GM12878 (cell line): ENCODE data around the gene FGGY. TPM values are rescaled to one million over a fixed set of nuclear protein-coding genes. Genes with fewer than 3 reads are reported as not detected.

Source experiments
- ATAC-seq: fragments of 200-7000 bp; cut with Tn5 transposase; 3 replicates; pipeline ENCODE4 v1.9.1; 2020; ENCODE audit warnings: mild to moderate bottlenecking, moderate library complexity
- BruUV-seq: library from RNA; stranded (reverse); fragments of 400-500 nt; replicated peaks from 2 replicates; lab custom pipeline; 2021; lab: Mats Ljungman, UMichigan
- CTCF ChIA-PET: fragments of 300-600 bp; sonication (Branson Sonifier 250); formaldehyde crosslinking; extraction: SDS; loops from one replicate; lab custom pipeline; 2021; ENCODE audit warnings: inconsistent platforms; lab: Yijun Ruan, JAX
- POLR2A ChIA-PET: fragments of 350-600 bp; formaldehyde crosslinking; extraction: SDS; loops from one replicate; lab custom pipeline; 2021; ENCODE audit warnings: inconsistent platforms; lab: Charles Lee
- RAD21 ChIA-PET: fragments of 300-600 bp; sonication (Branson Sonifier 250); formaldehyde crosslinking; loops from one replicate; lab custom pipeline; 2023; ENCODE audit warnings: antibody characterized with exemption; ENCODE audit not compliant: unreplicated experiment; lab: Charles Lee
- SMC1A ChIA-PET: fragments of 300-600 bp; sonication (Branson Sonifier 250); formaldehyde crosslinking; loops from one replicate; lab custom pipeline; 2023; ENCODE audit not compliant: unreplicated experiment, uncharacterized antibody; lab: Charles Lee
- DNase-seq: peaks from one replicate; pipeline ENCODE4 v3.0.0-alpha.2; 2011; ENCODE audit warnings: low read depth, low spot score
- FAIRE-seq: peaks from 3 replicates; lab custom pipeline; 2011; peaks lifted over from hg19 to GRCh38; lab: Jason Lieb, UNC
- H2AFZ ChIP-seq: 2 replicates; pipeline ENCODE4 v1.6.0; 2011; ENCODE audit warnings: low read depth, low read length, control low read depth; ENCODE audit not compliant: control insufficient read depth
- H3K27ac ChIP-seq: 2 replicates; pipeline ENCODE4 v1.5.1; 2011; ENCODE audit warnings: control low read depth; ENCODE audit not compliant: control insufficient read depth, insufficient read depth
- H3K27me3 ChIP-seq, 2 experiments: replicated peaks in 1 of 2; 2 replicates each; pipeline versions ENCODE4 v1.6.0 to v1.6.1; 2011; ENCODE audit warnings: low read length in 1 of 2; ENCODE audit not compliant: control insufficient read depth in 2 of 2, insufficient read depth in 2 of 2
- H3K36me3 ChIP-seq, 2 experiments: 2 replicates each; pipeline ENCODE4 v1.5.1; 2011; ENCODE audit warnings: low read length in 1 of 2; ENCODE audit not compliant: control insufficient read depth in 2 of 2, insufficient read depth in 2 of 2
- H3K4me1 ChIP-seq: 2 replicates; pipeline ENCODE4 v1.6.1; 2011; ENCODE audit warnings: mild to moderate bottlenecking, low read length, moderate library complexity, mixed read lengths; ENCODE audit not compliant: control insufficient read depth, insufficient read depth
- H3K4me2 ChIP-seq: 2 replicates; pipeline ENCODE4 v1.6.0; 2011; ENCODE audit warnings: control low read depth; ENCODE audit not compliant: control insufficient read depth, insufficient read depth
- H3K4me3 ChIP-seq: fragments of 200-600 bp; sonication (generic); 2 replicates; pipeline ENCODE4 v1.5.1; 2016
- H3K79me2 ChIP-seq: 2 replicates; pipeline ENCODE4 v1.6.0; 2011; ENCODE audit warnings: low read length; ENCODE audit not compliant: control insufficient read depth, insufficient read depth
- H3K9ac ChIP-seq: 2 replicates; pipeline ENCODE4 v1.8.0; 2011; ENCODE audit warnings: low read length, control low read depth, mixed read lengths; ENCODE audit not compliant: control insufficient read depth, insufficient read depth
- H3K9me3 ChIP-seq: replicated peaks from 3 replicates; pipeline ENCODE4 v1.5.1; 2011; ENCODE audit warnings: mild to moderate bottlenecking, low read length; ENCODE audit not compliant: control insufficient read depth, insufficient read depth
- H4K20me1 ChIP-seq: 2 replicates; pipeline ENCODE4 v1.6.0; 2011; ENCODE audit not compliant: control insufficient read depth, insufficient read depth
- IKZF2 ChIP-seq, 2 experiments: fragments of 450-650 bp; IDR thresholded peaks; 2 replicates each; pipeline ENCODE4 v1.6.1; 2017; ENCODE audit warnings: mild to moderate bottlenecking in 2 of 2, moderate library complexity in 2 of 2
- MYB ChIP-seq: fragments of 150-350 bp; IDR thresholded peaks from 2 replicates; pipeline ENCODE4 v1.6.1; 2014; ENCODE audit warnings: mild to moderate bottlenecking, low read depth, low read length, borderline replicate concordance
- POLR2A ChIP-seq: IDR thresholded peaks from 2 replicates; pipeline ENCODE4 v1.6.1; 2011; ENCODE audit warnings: low read depth, mild to moderate bottlenecking, low read length
- RAD21 ChIP-seq: IDR thresholded peaks from 2 replicates; pipeline ENCODE4 v1.6.1; 2011; ENCODE audit warnings: mild to moderate bottlenecking, low read depth, low read length, moderate library complexity; ENCODE audit not compliant: insufficient read depth
- REST ChIP-seq: IDR thresholded peaks from 2 replicates; pipeline ENCODE4 v1.6.1; 2012; ENCODE audit warnings: mild to moderate bottlenecking, low read depth, low read length
- SMC3 ChIP-seq: IDR thresholded peaks from 2 replicates; pipeline ENCODE4 v1.6.1; 2011; ENCODE audit warnings: low read length, improper control_type of control experiment, borderline replicate concordance
- SPI1 ChIP-seq: IDR thresholded peaks from 2 replicates; pipeline ENCODE4 v1.6.1; 2011; ENCODE audit warnings: low read depth, mild to moderate bottlenecking, low read length, moderate library complexity, borderline replicate concordance; ENCODE audit not compliant: insufficient read depth
- ZBTB33 ChIP-seq: fragments of 450-650 bp; IDR thresholded peaks from 2 replicates; pipeline ENCODE4 v1.6.1; 2017; ENCODE audit warnings: mild to moderate bottlenecking
- ZBTB40 ChIP-seq: fragments of 450-650 bp; IDR thresholded peaks from 2 replicates; pipeline ENCODE4 v1.6.1; 2016; ENCODE audit warnings: mild to moderate bottlenecking, moderate library complexity, borderline replicate concordance
- in situ Hi-C: fragments of 300-500 bp; cut with MboI; formaldehyde crosslinking; loops from 9 replicates; pipeline ENCODE4 v1.14.3; 2018; ENCODE audit warnings: mixed read lengths
- intact Hi-C: fragments of 100-400 bp; cut with micrococcal nuclease; formaldehyde crosslinking; loops from one replicate; pipeline ENCODE4 v1.14.2; 2022; ENCODE audit not compliant: unreplicated experiment
- polyA plus RNA-seq, 11 experiments: library from polyadenylated mRNA; depleted of rRNA in 4 of 11; unstranded in 6 of 11; stranded (reverse) in 5 of 11; fragments of >200 nt; fragmentation: Nextera tagmentation in 4 of 11; fragmentation: Illumina TruSeq in 1 of 11; extraction: Ambion mirVana in 4 of 11; extraction: Trizol in 1 of 11; gene quantifications; 1 replicate in 1 of 11; 2 replicates in 10 of 11; pipeline versions ENCODE4 v1.2.1 to v1.2.3, GENCODE V29; 2011 to 2016; ENCODE audit warnings: inconsistent platforms in 2 of 11, missing spikeins in 2 of 11, low read depth in 1 of 11
- total RNA-seq, 4 experiments: library from RNA; depleted of rRNA in 3 of 4; stranded (reverse); fragments of >200 nt in 3 of 4; fragmentation: Illumina TruSeq in 1 of 4; extraction: Trizol in 1 of 4; gene quantifications; 2 replicates each; pipeline versions ENCODE4 v1.2.1 to v1.2.3, GENCODE V29; 2013 to 2021
- TF ChIP-seq, protein P1 (sequence below): fragments of 450-650 bp; formaldehyde crosslinking; IDR thresholded peaks from 2 replicates; pipeline ENCODE4 v1.4.0; 2022; ENCODE audit warnings: mild to moderate bottlenecking, moderate library complexity

Gene FGGY
- total and polyA plus RNA-seq, 10 of the 15 experiments (the other 5 are each of a cell fraction or from before 2014, with no cell fraction given) = 6.2 to 11.9 (median 7.5) TPM

DNA sequence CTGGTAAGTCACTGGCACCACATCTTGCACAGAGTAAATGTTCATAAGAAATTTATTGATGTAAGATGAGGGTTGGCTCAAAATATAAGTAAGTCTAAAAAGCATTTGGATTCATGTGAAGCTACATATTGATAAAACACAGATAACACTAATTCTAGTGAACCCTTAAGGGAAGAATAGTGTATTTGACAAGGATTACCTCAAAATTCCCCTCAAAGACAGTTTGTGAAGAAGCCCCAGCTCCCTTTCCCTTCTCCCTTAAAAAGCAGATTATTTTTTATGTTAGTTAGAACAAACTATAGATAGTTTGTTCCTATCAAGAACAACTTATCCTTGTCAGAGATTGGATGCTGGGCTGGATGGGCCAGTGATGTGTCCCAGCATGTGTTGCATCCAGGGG lies 10.7 kb downstream of the FGGY start:
- BruUV-seq = no TSS peak
- TF ChIP-seq ZBTB40 (no peak), RAD21 (no peak), IKZF2 (IDR thresholded peaks at IDR 0.05) (no peak), SPI1 (no peak), MYB (no peak), SMC3 (no peak), POLR2A (no peak), ZBTB33 (no peak), REST (no peak)
- TF ChIP-seq, protein P1, sequence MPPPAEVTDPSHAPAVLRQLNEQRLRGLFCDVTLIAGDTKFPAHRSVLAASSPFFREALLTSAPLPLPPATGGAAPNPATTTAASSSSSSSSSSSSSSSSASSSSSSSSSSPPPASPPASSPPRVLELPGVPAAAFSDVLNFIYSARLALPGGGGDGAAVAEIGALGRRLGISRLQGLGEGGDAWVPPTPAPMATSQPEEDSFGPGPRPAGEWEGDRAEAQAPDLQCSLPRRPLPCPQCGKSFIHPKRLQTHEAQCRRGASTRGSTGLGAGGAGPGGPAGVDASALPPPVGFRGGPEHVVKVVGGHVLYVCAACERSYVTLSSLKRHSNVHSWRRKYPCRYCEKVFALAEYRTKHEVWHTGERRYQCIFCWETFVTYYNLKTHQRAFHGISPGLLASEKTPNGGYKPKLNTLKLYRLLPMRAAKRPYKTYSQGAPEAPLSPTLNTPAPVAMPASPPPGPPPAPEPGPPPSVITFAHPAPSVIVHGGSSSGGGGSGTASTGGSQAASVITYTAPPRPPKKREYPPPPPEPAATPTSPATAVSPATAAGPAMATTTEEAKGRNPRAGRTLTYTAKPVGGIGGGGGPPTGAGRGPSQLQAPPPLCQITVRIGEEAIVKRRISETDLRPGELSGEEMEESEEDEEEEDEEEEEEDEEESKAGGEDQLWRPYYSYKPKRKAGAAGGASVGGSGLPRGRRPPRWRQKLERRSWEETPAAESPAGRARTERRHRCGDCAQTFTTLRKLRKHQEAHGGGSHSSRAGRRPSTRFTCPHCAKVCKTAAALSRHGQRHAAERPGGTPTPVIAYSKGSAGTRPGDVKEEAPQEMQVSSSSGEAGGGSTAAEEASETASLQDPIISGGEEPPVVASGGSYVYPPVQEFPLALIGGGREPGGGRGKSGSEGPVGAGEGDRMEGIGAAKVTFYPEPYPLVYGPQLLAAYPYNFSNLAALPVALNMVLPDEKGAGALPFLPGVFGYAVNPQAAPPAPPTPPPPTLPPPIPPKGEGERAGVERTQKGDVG = no peak
- Histone ChIP-seq H3K27ac (no peak overlapping the region), H4K20me1 (no peaks in the 10 kb centered on the region), H3K36me3 (no peaks in the 10 kb centered on the region), H3K4me1 (no peaks in the 10 kb centered on the region), H3K79me2 (no peaks in the 10 kb centered on the region), H3K27me3 (no peaks in the 10 kb centered on the region), H2AFZ (no peak overlapping the region), H3K4me3 (no peak overlapping the region), H3K9ac (no peak overlapping the region), H3K9me3 (peaks cover 1% of the 10 kb centered on the region; the same call in 2 of the 3 replicates), H3K4me2 (no peak overlapping the region)
- ChIA-PET CTCF (interaction anchor here (0.5 kb wide), 1 partner anchor 48 kb away, joined by 3 read pairs; no protein-coding TSS in a partner anchor), POLR2A (no interaction called here), SMC1A (interaction anchor here (1.5 to 2.5 kb wide), 2 partner anchors 9 to 11 kb away, joined by 9 read pairs; partner anchors contain the start of gene FGGY), RAD21 (no interaction called here)
- intact Hi-C loops = no loop called here
- DNase-seq (no peak), FAIRE-seq (no peak), ATAC-seq (no peak)
- in situ Hi-C loops = no loop called here
